Measurements from ENCODE around the gene HAUS8.

DNA sequence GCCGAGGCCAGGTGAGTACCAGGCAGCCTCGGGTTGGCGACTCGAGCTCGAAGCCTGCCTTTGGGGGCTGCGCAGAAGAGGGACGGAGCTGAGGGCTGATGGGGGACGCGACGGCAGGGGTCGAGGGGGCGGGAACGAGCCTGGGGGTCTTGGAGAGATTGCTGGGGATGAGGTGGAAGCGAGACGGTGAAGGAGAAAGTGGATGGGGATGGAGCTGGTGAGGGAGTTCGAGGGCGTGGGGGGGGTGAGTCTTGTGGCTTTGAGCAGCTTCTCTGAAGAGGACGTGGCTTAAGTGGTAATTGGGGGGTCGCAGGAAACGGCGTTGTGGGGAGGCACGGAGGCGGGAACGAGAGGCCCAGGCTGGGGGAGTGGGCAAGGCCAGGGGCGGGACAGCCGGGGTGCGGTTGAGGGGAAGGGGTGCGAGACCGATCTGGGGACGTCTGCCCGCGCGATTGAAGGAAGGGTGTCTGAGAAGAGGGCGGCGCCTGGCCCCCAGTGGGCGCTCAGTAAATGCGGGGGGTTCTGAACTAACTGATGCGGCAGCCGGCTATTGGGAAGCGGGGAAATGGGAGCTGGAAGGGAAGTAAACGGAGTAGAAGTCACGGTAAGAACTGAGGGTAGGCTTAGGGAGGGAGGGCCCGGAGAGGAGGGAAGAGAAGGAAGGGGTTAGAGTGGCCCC lies 751 bp upstream of the HAUS8 start:
- no peak for TF ChIP-seq CTCF (IDR thresholded peaks at IDR 0.05)
- no peak for TF ChIP-seq EZH2 (IDR thresholded peaks at IDR 0.05; ENCODE audit: borderline replicate concordance, insufficient read depth, low read depth, low read length, poor library complexity, severe bottlenecking)
